Nephron (organoid): ENCODE data around the gene CRY1.

Experiments
- H3K27ac Mint-ChIP-seq, 3 experiments: 2 replicates each; pipeline ENCODE4 v1.8.0; 2020; ENCODE audit warnings: mixed read lengths in 3 of 3, mild to moderate bottlenecking in 2 of 3, moderate library complexity in 1 of 3
- H3K27me3 Mint-ChIP-seq: 2 replicates; pipeline ENCODE4 v1.8.0; 2021; ENCODE audit warnings: low read depth, mild to moderate bottlenecking, moderate library complexity, mixed read lengths
- H3K36me3 Mint-ChIP-seq: 2 replicates; pipeline ENCODE4 v1.8.0; 2020; ENCODE audit warnings: low read depth, mixed read lengths
- H3K4me1 Mint-ChIP-seq: 2 replicates; pipeline ENCODE4 v1.8.0; 2020; ENCODE audit warnings: mixed read lengths
- H3K4me3 Mint-ChIP-seq, 3 experiments: 2 replicates each; pipeline ENCODE4 v1.8.0; 2020; ENCODE audit warnings: mild to moderate bottlenecking in 3 of 3, mixed read lengths in 3 of 3, moderate library complexity in 2 of 3
- H3K9me3 Mint-ChIP-seq: 2 replicates; pipeline ENCODE4 v1.8.0; 2020; ENCODE audit warnings: mixed read lengths
- CTCF ChIP-seq, 3 experiments: fragments of 200-600 bp; sonication (generic); IDR thresholded peaks; one replicate each; pipeline ENCODE4 v1.5.0; 2021; ENCODE audit warnings: antibody characterized with exemption in 3 of 3; ENCODE audit not compliant: unreplicated experiment in 3 of 3

The CRY1 gene

GRCh38 chr12:107064687-107065086, 28.7 kb downstream of the CRY1 start:
- Mint-ChIP-seq H3K9me3 (peaks cover 25% of the 10 kb centered on the region), H3K36me3 (peaks cover 17% of the 10 kb centered on the region), H3K27me3 (no peaks in the 10 kb centered on the region), H3K4me3 (no peak overlapping the region), H3K4me1 (no peaks in the 10 kb centered on the region), H3K27ac (no peak overlapping the region)
- no peak for TF ChIP-seq CTCF (IDR thresholded peaks at IDR 0.05; ENCODE audit: unreplicated experiment in 3 of 3)

- Mint-ChIP-seq H3K4me3 (no peak overlapping the region), H3K4me1 (no peaks in the 10 kb centered on the region), H3K36me3 (peaks cover 17% of the 10 kb centered on the region), H3K27ac (no peak overlapping the region), H3K9me3 (peaks cover 25% of the 10 kb centered on the region), H3K27me3 (no peaks in the 10 kb centered on the region)
- TF ChIP-seq CTCF (IDR thresholded peaks at IDR 0.05; ENCODE audit: unreplicated experiment in 3 of 3), result no peak
Observed at GRCh38 chr12:107064243-107064642, 29.1 kb downstream of the CRY1 start.

GRCh38 chr12:107058190-107058589, 35.2 kb downstream of the CRY1 start:
- no peak for TF ChIP-seq CTCF (IDR thresholded peaks at IDR 0.05; ENCODE audit: unreplicated experiment in 3 of 3)
- Mint-ChIP-seq H3K9me3 (peaks cover 11% of the 10 kb centered on the region), H3K4me3 (no peak overlapping the region)

GRCh38 chr12:107057071-107057834, 36.1 kb downstream of the CRY1 start:
- Mint-ChIP-seq H3K27ac (no peak overlapping the region), H3K27me3 (no peaks in the 10 kb centered on the region), H3K4me3 (no peak overlapping the region), H3K36me3 (peaks cover 15% of the 10 kb centered on the region), H3K4me1 (peaks cover 3% of the 10 kb centered on the region), H3K9me3 (peaks cover 18% of the 10 kb centered on the region)
- no peak for TF ChIP-seq CTCF (IDR thresholded peaks at IDR 0.05; ENCODE audit: unreplicated experiment in 3 of 3)

More at GRCh38 chr12:107058190-107058589, 35.2 kb downstream of the CRY1 start:
- Mint-ChIP-seq H3K27ac (no peak overlapping the region), H3K36me3 (peaks cover 7% of the 10 kb centered on the region), H3K4me1 (peaks cover 3% of the 10 kb centered on the region), H3K27me3 (no peaks in the 10 kb centered on the region)

GRCh38 chr12:107053709-107054108, 39.6 kb downstream of the CRY1 start:
- TF ChIP-seq CTCF (IDR thresholded peaks at IDR 0.05; ENCODE audit: unreplicated experiment in 3 of 3), result no peak
- H3K27ac Mint-ChIP-seq, result no peak overlapping the region

GRCh38 chr12:107045186-107045585, 48.2 kb downstream of the CRY1 start:
- Mint-ChIP-seq H3K36me3 (peaks cover 46% of the 10 kb centered on the region), H3K27ac (no peak overlapping the region), H3K27me3 (no peaks in the 10 kb centered on the region), H3K9me3 (peaks cover 43% of the 10 kb centered on the region), H3K4me1 (peaks cover 11% of the 10 kb centered on the region), H3K4me3 (no peak overlapping the region)
- TF ChIP-seq CTCF (IDR thresholded peaks at IDR 0.05; ENCODE audit: unreplicated experiment in 3 of 3), result no peak

More at GRCh38 chr12:107053709-107054108, 39.6 kb downstream of the CRY1 start:
- Mint-ChIP-seq H3K36me3 (peaks cover 33% of the 10 kb centered on the region), H3K9me3 (peaks cover 36% of the 10 kb centered on the region), H3K27me3 (no peaks in the 10 kb centered on the region), H3K4me1 (peaks cover 3% of the 10 kb centered on the region), H3K4me3 (no peak overlapping the region)
